IMR-90 (cell line): ENCODE results near the gene C16orf74. TPM values are rescaled to one million over a fixed set of nuclear protein-coding genes. Genes with fewer than 3 reads are reported as not detected.

Source experiments
- ATAC-seq: fragments of 200-7000 bp; cut with Tn5 transposase; 2 replicates; pipeline ENCODE4 v1.9.1; 2020; ENCODE audit warnings: low read depth, mild to moderate bottlenecking, moderate library complexity
- BruUV-seq: library from RNA; stranded (reverse); fragments of 400-500 nt; replicated peaks from 2 replicates; lab custom pipeline; 2021; lab: Mats Ljungman, UMichigan
- CTCF ChIA-PET: fragments of 300-600 bp; formaldehyde crosslinking; extraction: SDS; loops from one replicate; lab custom pipeline; 2021; ENCODE audit warnings: antibody characterized with exemption; lab: Yijun Ruan, JAX
- POLR2A ChIA-PET: fragments of 300-600 bp; sonication (Branson Sonifier 250); formaldehyde crosslinking; loops from one replicate; lab custom pipeline; 2022; ENCODE audit warnings: antibody characterized with exemption; ENCODE audit not compliant: unreplicated experiment; lab: Charles Lee
- DNase-seq: peaks from one replicate; pipeline ENCODE4 v3.0.0; 2013
- H2AFZ ChIP-seq: replicated peaks from 2 replicates; pipeline ENCODE3; 2013; ENCODE audit warnings: low read length, mild to moderate bottlenecking; ENCODE audit not compliant: poor library complexity
- H2AK5ac ChIP-seq: 2 replicates; pipeline ENCODE4 v1.6.1; 2013; ENCODE audit warnings: low read depth, low read length, inconsistent platforms
- H2AK9ac ChIP-seq: replicated peaks from 2 replicates; pipeline ENCODE3; 2013; ENCODE audit warnings: mild to moderate bottlenecking, low read depth, low read length, moderate library complexity; ENCODE audit not compliant: poor library complexity
- H2BK120ac ChIP-seq: 2 replicates; pipeline ENCODE4 v1.6.1; 2013; ENCODE audit warnings: low read depth, low read length, inconsistent platforms
- H2BK15ac ChIP-seq: 3 replicates; pipeline ENCODE4 v1.6.1; 2013; ENCODE audit warnings: low read depth, low read length, inconsistent platforms
- H2BK20ac ChIP-seq: 2 replicates; pipeline ENCODE4 v1.6.1; 2013; ENCODE audit warnings: low read depth, mild to moderate bottlenecking, inconsistent platforms, low read length, moderate library complexity
- H2BK5ac ChIP-seq: 2 replicates; pipeline ENCODE4 v1.6.1; 2013; ENCODE audit warnings: mild to moderate bottlenecking, low read depth, low read length, inconsistent platforms; ENCODE audit not compliant: poor library complexity, severe bottlenecking
- H3K14ac ChIP-seq: replicated peaks from 2 replicates; pipeline ENCODE4 v1.6.1; 2013; ENCODE audit warnings: low read depth, low read length, inconsistent platforms
- H3K18ac ChIP-seq: 2 replicates; pipeline ENCODE4 v1.6.1; 2013; ENCODE audit warnings: low read depth, low read length, control low read depth
- H3K23ac ChIP-seq: 2 replicates; pipeline ENCODE4 v1.6.1; 2013; ENCODE audit warnings: low read depth, low read length, inconsistent platforms
- H3K27ac ChIP-seq: 2 replicates; pipeline ENCODE4 v1.5.1; 2013; ENCODE audit warnings: mild to moderate bottlenecking, control low read depth, low read length; ENCODE audit not compliant: insufficient read depth
- H3K27me3 ChIP-seq: 2 replicates; pipeline ENCODE4 v1.6.1; 2013; ENCODE audit warnings: low read length; ENCODE audit not compliant: control insufficient read depth, insufficient read depth
- H3K36me3 ChIP-seq: 2 replicates; pipeline ENCODE4 v1.6.1; 2013; ENCODE audit warnings: low read length, mixed read lengths; ENCODE audit not compliant: control insufficient read depth, insufficient read depth
- H3K4ac ChIP-seq: 2 replicates; pipeline ENCODE4 v1.6.1; 2013; ENCODE audit warnings: low read depth, low read length, inconsistent platforms
- H3K4me1 ChIP-seq: 2 replicates; pipeline ENCODE4 v1.6.1; 2013; ENCODE audit warnings: low read length, mixed read lengths; ENCODE audit not compliant: control insufficient read depth, insufficient read depth
- H3K4me2 ChIP-seq: 2 replicates; pipeline ENCODE4 v1.6.1; 2013; ENCODE audit warnings: low read depth, mild to moderate bottlenecking, control low read depth, low read length, moderate library complexity
- H3K4me3 ChIP-seq: 2 replicates; pipeline ENCODE4 v1.5.1; 2013; ENCODE audit warnings: low read depth, mild to moderate bottlenecking, control low read depth, low read length, moderate library complexity; ENCODE audit not compliant: insufficient read depth
- H3K56ac ChIP-seq: 2 replicates; pipeline ENCODE4 v1.6.1; 2013; ENCODE audit warnings: low read length, inconsistent platforms; ENCODE audit not compliant: insufficient read depth; ENCODE audit errors: extremely low read depth
- H3K79me1 ChIP-seq, 2 experiments: 2 replicates each; pipeline ENCODE4 v1.6.1; 2013; ENCODE audit warnings: low read length in 2 of 2, inconsistent platforms in 1 of 2, low read depth in 1 of 2
- H3K9ac ChIP-seq: 2 replicates; pipeline ENCODE4 v1.6.1; 2013; ENCODE audit warnings: low read depth, low read length, control low read depth
- H3K9me1 ChIP-seq: 2 replicates; pipeline ENCODE4 v1.6.1; 2013; ENCODE audit warnings: low read length, inconsistent platforms; ENCODE audit not compliant: insufficient read depth
- H3K9me3 ChIP-seq: 2 replicates; pipeline ENCODE4 v1.6.1; 2013; ENCODE audit warnings: low read length; ENCODE audit not compliant: control insufficient read depth, insufficient read depth
- H4K20me1 ChIP-seq: 2 replicates; pipeline ENCODE4 v1.6.1; 2013; ENCODE audit warnings: low read length, inconsistent platforms; ENCODE audit not compliant: insufficient read depth
- H4K5ac ChIP-seq: 2 replicates; pipeline ENCODE4 v1.6.1; 2013; ENCODE audit warnings: mild to moderate bottlenecking, low read depth, low read length, control low read depth
- H4K8ac ChIP-seq, 2 experiments: 2 replicates each; pipeline ENCODE4 v1.6.1; 2013; ENCODE audit warnings: low read depth in 2 of 2, low read length in 2 of 2, control low read depth in 1 of 2, inconsistent platforms in 1 of 2
- H4K91ac ChIP-seq: 2 replicates; pipeline ENCODE4 v1.6.1; 2013; ENCODE audit warnings: low read depth, low read length, inconsistent platforms; ENCODE audit not compliant: insufficient read depth
- BHLHE40 ChIP-seq: fragments of 150-350 bp; IDR thresholded peaks from 2 replicates; pipeline ENCODE4 v1.6.1; 2016; ENCODE audit warnings: mild to moderate bottlenecking, low read depth, low read length
- CEBPB ChIP-seq: IDR thresholded peaks from 2 replicates; pipeline ENCODE4 v1.6.1; 2012; ENCODE audit warnings: low read depth, low read length, improper control_type of control experiment
- CHD1 ChIP-seq: IDR thresholded peaks from 2 replicates; pipeline ENCODE4 v1.6.1; 2012; ENCODE audit warnings: low read depth, low read length, improper control_type of control experiment
- ELK1 ChIP-seq: fragments of 150-350 bp; IDR thresholded peaks from 2 replicates; pipeline ENCODE4 v1.6.1; 2016; ENCODE audit warnings: low read depth, mild to moderate bottlenecking, low read length, moderate library complexity, borderline replicate concordance
- MAFK ChIP-seq: IDR thresholded peaks from 2 replicates; pipeline ENCODE4 v1.6.1; 2012; ENCODE audit warnings: low read depth, low read length, improper control_type of control experiment
- MAZ ChIP-seq: IDR thresholded peaks from 2 replicates; pipeline ENCODE4 v1.6.1; 2012; ENCODE audit warnings: low read depth, mild to moderate bottlenecking, low read length, improper control_type of control experiment, moderate library complexity, borderline replicate concordance
- MXI1 ChIP-seq: IDR thresholded peaks from 2 replicates; pipeline ENCODE4 v1.6.1; 2012; ENCODE audit warnings: low read depth, mild to moderate bottlenecking, low read length, moderate library complexity, borderline replicate concordance
- NFE2L2 ChIP-seq: fragments of 150-350 bp; IDR thresholded peaks from 2 replicates; pipeline ENCODE4 v1.6.1; 2016; ENCODE audit warnings: low read depth, mild to moderate bottlenecking, low read length
- POLR2A ChIP-seq: IDR thresholded peaks from 2 replicates; pipeline ENCODE4 v1.6.1; 2012; ENCODE audit warnings: mild to moderate bottlenecking, low read depth, low read length
- RAD21 ChIP-seq: IDR thresholded peaks from 2 replicates; pipeline ENCODE4 v1.6.1; 2012; ENCODE audit warnings: low read length, improper control_type of control experiment
- RCOR1 ChIP-seq: IDR thresholded peaks from 2 replicates; pipeline ENCODE4 v1.6.1; 2012; ENCODE audit warnings: mild to moderate bottlenecking, low read length, improper control_type of control experiment; ENCODE audit not compliant: insufficient replicate concordance
- RFX5 ChIP-seq: IDR thresholded peaks from 2 replicates; pipeline ENCODE4 v1.8.0; 2012; ENCODE audit warnings: low read depth, mild to moderate bottlenecking, low read length, moderate library complexity
- SMC3 ChIP-seq: fragments of 150-350 bp; IDR thresholded peaks from 2 replicates; pipeline ENCODE4 v1.6.1; 2016; ENCODE audit warnings: low read depth, mild to moderate bottlenecking, antibody characterized with exemption, low read length, moderate library complexity
- WGBS, 2 experiments: methylation state at CpG; one replicate each; pipeline versions ENCODE4 v1.1.5 to v1.1.7; 2013; ENCODE audit warnings: missing lambda C conversion rate in 2 of 2; ENCODE audit not compliant: insufficient read length in 1 of 2; ENCODE audit errors: extremely low coverage in 2 of 2; 5-methylcytosine and 5-hydroxymethylcytosine counted together
- dilution Hi-C: fragments of 300-500 bp; cut with HindIII; formaldehyde crosslinking; loops from one replicate; pipeline ENCODE4 v1.14.3; 2018; ENCODE audit warnings: low sequenced_read_pairs; ENCODE audit not compliant: unreplicated experiment
- in situ Hi-C: fragments of 300-500 bp; cut with MboI; formaldehyde crosslinking; loops from 3 replicates; pipeline ENCODE4 v1.14.3; 2019; ENCODE audit warnings: low sequenced_read_pairs, inconsistent platforms, mixed read lengths
- intact Hi-C: fragments of 100-400 bp; cut with micrococcal nuclease; formaldehyde crosslinking; loops from 2 replicates; pipeline ENCODE4 v1.10.0; 2022
- polyA plus RNA-seq, 3 experiments: library from polyadenylated mRNA; depleted of rRNA; stranded (reverse); fragments of >200 nt; gene quantifications; 2 replicates each; pipeline ENCODE4 v1.2.3, GENCODE V29; 2012; ENCODE audit warnings: low replicate concordance in 1 of 3
- total RNA-seq: library from RNA; depleted of rRNA; stranded (reverse); fragments of >200 nt; gene quantifications from 2 replicates; pipeline ENCODE4 v1.2.3, GENCODE V29; 2012
- TF ChIP-seq, protein P1 (sequence below): conservative IDR thresholded peaks from 2 replicates; pipeline ENCODE4 v1.5.1; 2012; ENCODE audit warnings: mild to moderate bottlenecking, low read depth, low read length, improper control_type of control experiment
- TF ChIP-seq, protein P2 (sequence below): fragments of 150-350 bp; IDR thresholded peaks from 2 replicates; pipeline ENCODE4 v1.6.1; 2017; ENCODE audit warnings: mild to moderate bottlenecking, antibody characterized with exemption, low read length, low read depth

C16orf74 gene
- total and polyA plus RNA-seq, 2 of the 4 experiments (the other 2 are of a cell fraction), result 4.5 to 12.2 TPM

- H4K5ac ChIP-seq, result no peak overlapping the region
- H3K18ac ChIP-seq, result no peak overlapping the region
- no peak overlapping the region for H2BK120ac ChIP-seq
- no peak overlapping the region for H2AFZ ChIP-seq
- peaks cover 64% of the 10 kb centered on the region for H3K36me3 ChIP-seq
- intact Hi-C loops, result no loop called here
- no peak overlapping the region for H3K23ac ChIP-seq
- CTCF ChIA-PET, result no interaction called here
- H2BK15ac ChIP-seq, result no peak overlapping the region
- H3K9me1 ChIP-seq, result peaks cover 3% of the 10 kb centered on the region; the same call in 1 of the 2 replicates
- H2BK5ac ChIP-seq, result no peak overlapping the region
- H2AK5ac ChIP-seq, result no peak overlapping the region
- no peak for ATAC-seq
- H4K91ac ChIP-seq, result no peak overlapping the region
- H4K8ac ChIP-seq, result no peak overlapping the region
- WGBS, 2 experiments, result 100% methylated on average over 6 of the region's 10 CpGs; no CpG with 5 or more reads in 1 of the 2 experiments
- H3K9ac ChIP-seq, result no peak overlapping the region
- POLR2A ChIA-PET, result no interaction called here
- H3K4me2 ChIP-seq, result no peak overlapping the region
- peaks cover 4% of the 10 kb centered on the region for H3K4me1 ChIP-seq
- BruUV-seq, result no TSS peak
- DNase-seq, result no peak
- H3K27me3 ChIP-seq, result no peaks in the 10 kb centered on the region
- in situ Hi-C loops, result no loop called here
- peaks cover 4 to 6% of the 10 kb centered on the region in 2 experiments; a peak in 3 of 4 replicates for H3K79me1 ChIP-seq
- H3K14ac ChIP-seq, result no peak overlapping the region
- no peak overlapping the region for H2AK9ac ChIP-seq
- no peak overlapping the region for H3K4me3 ChIP-seq
- no peak overlapping the region for H3K56ac ChIP-seq
- no peak overlapping the region for H2BK20ac ChIP-seq
- no peak overlapping the region for H3K4ac ChIP-seq
- dilution Hi-C loops, result no loop called here
- peaks cover 4% of the 10 kb centered on the region; the same call in 1 of the 2 replicates for H4K20me1 ChIP-seq
- no peak overlapping the region for H3K27ac ChIP-seq
- no peaks in the 10 kb centered on the region for H3K9me3 ChIP-seq
- TF ChIP-seq MAZ (no peak), POLR2A (no peak), RAD21 (no peak), CEBPB (no peak), RCOR1 (no peak), NFE2L2 (no peak), CHD1 (no peak), MAFK (no peak), ELK1 (no peak), BHLHE40 (no peak), SMC3 (no peak), RFX5 (no peak), MXI1 (no peak)
- TF ChIP-seq, protein P1, sequence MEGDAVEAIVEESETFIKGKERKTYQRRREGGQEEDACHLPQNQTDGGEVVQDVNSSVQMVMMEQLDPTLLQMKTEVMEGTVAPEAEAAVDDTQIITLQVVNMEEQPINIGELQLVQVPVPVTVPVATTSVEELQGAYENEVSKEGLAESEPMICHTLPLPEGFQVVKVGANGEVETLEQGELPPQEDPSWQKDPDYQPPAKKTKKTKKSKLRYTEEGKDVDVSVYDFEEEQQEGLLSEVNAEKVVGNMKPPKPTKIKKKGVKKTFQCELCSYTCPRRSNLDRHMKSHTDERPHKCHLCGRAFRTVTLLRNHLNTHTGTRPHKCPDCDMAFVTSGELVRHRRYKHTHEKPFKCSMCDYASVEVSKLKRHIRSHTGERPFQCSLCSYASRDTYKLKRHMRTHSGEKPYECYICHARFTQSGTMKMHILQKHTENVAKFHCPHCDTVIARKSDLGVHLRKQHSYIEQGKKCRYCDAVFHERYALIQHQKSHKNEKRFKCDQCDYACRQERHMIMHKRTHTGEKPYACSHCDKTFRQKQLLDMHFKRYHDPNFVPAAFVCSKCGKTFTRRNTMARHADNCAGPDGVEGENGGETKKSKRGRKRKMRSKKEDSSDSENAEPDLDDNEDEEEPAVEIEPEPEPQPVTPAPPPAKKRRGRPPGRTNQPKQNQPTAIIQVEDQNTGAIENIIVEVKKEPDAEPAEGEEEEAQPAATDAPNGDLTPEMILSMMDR, result no peak
- TF ChIP-seq, protein P2, sequence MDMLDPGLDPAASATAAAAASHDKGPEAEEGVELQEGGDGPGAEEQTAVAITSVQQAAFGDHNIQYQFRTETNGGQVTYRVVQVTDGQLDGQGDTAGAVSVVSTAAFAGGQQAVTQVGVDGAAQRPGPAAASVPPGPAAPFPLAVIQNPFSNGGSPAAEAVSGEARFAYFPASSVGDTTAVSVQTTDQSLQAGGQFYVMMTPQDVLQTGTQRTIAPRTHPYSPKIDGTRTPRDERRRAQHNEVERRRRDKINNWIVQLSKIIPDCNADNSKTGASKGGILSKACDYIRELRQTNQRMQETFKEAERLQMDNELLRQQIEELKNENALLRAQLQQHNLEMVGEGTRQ, result no peak
Measured at GRCh38 chr16:85668676-85669424, 82.0 kb downstream of the C16orf74 start.
